ENCODE measurements around the gene GPC5. TPM values are rescaled to one million over a fixed set of nuclear protein-coding genes. Genes with fewer than 3 reads are reported as not detected.

GPC5 gene
- total and polyA plus RNA-seq, 9 of the 15 experiments (the other 6 are each of a cell fraction or from before 2014, with no cell fraction given) = 0.18 to 0.27 TPM; not detected in 7

- ATAC-seq (no peak), DNase-seq (ENCODE audit: extremely low read depth in 1 of 4, low spot score in 3 of 4) (no peak), FAIRE-seq (no peak)
- H3K4me1 ChIP-seq (replicated peaks in 1 of 2; ENCODE audit: control insufficient read depth in 2 of 2, insufficient read depth in 2 of 2, low read length in 2 of 2) = no peaks in the 10 kb centered on the region
- H3K27ac ChIP-seq (ENCODE audit: extremely low read depth, low read depth, low read length) = no peak overlapping the region
- no peaks in the 10 kb centered on the region for H3K36me3 ChIP-seq (ENCODE audit: control insufficient read depth, insufficient read depth, low read length)
- no peaks in the 10 kb centered on the region for H3K9me1 ChIP-seq (ENCODE audit: control insufficient read depth, insufficient read depth, low read length)
- no peaks in the 10 kb centered on the region for H3K79me2 ChIP-seq (ENCODE audit: control insufficient read depth, insufficient read depth, low read length)
- no peaks in the 10 kb centered on the region for H3K27me3 ChIP-seq (ENCODE audit: control insufficient read depth in 2 of 2, insufficient read depth in 2 of 2, low read length in 2 of 2)
- H2AFZ ChIP-seq (ENCODE audit: low read depth, low read length) = no peak overlapping the region
- BruUV-seq (replicated peaks) = no TSS peak
- H3K9ac ChIP-seq (ENCODE audit: insufficient read depth in 1 of 2, low read depth in 2 of 2, low read length in 2 of 2) = no peak overlapping the region
- CTCF ChIA-PET (ENCODE audit: low intra/inter-chr PET ratio) = no interaction called here
- POLR2A ChIA-PET = interaction anchor here (1.6 kb wide), 1 partner anchor 56 kb away, joined by 4 read pairs; no protein-coding TSS in a partner anchor
- 2% methylated on average over 3 of the region's 3 CpGs for WGBS (ENCODE audit: insufficient coverage, low coverage, missing lambda C conversion rate)
- H4K20me1 ChIP-seq (replicated peaks; ENCODE audit: control insufficient read depth, insufficient read depth, low read length) = no peaks in the 10 kb centered on the region
- in situ Hi-C loops (cut with MboI) = no loop called here
- H3K9me3 ChIP-seq (replicated peaks; ENCODE audit: control insufficient read depth, insufficient read depth, low read depth, low read length) = no peaks in the 10 kb centered on the region; the same call in 1 of the 2 replicates
- no peak overlapping the region for H3K4me3 ChIP-seq
- intact Hi-C loops (cut with micrococcal nuclease) = no loop called here
- no peak overlapping the region for H3K4me2 ChIP-seq (ENCODE audit: insufficient read depth, low read length)
- TF ChIP-seq CAMTA2 (CRISPR knock-in tag; conservative IDR thresholded peaks at IDR 0.05) (0 out of 2 replicates have a peak, but pooled peaks have one; percentile 13), KLF6 (CRISPR knock-in tag; IDR thresholded peaks at IDR 0.05; ENCODE audit: borderline replicate concordance) (no peak), ZEB2 (IDR thresholded peaks at IDR 0.05) (no peak), PTRF (tag; IDR thresholded peaks at IDR 0.05) (no peak), FOXJ2 (tag; IDR thresholded peaks at IDR 0.05) (no peak), ZNF407 (IDR thresholded peaks at IDR 0.05; ENCODE audit: low read depth) (no peak), MNT (conservative IDR thresholded peaks at IDR 0.05) (no peak), MEIS2 (IDR thresholded peaks at IDR 0.05; ENCODE audit: partially characterized antibody) (no peak), NR4A1 (CRISPR knock-in tag; IDR thresholded peaks at IDR 0.05) (no peak), NR4A1 (tag; IDR thresholded peaks at IDR 0.05) (no peak), ZNF780A (CRISPR knock-in tag; IDR thresholded peaks at IDR 0.05) (no peak), PREB (CRISPR knock-in tag; IDR thresholded peaks at IDR 0.05) (no peak)
Observed at GRCh38 chr13:91621161-91621560, 222.7 kb downstream of the GPC5 start.
